Right cardiac atrium (tissue), 5 donors: ENCODE results near the gene DRAP1. TPM values are rescaled to one million over a fixed set of nuclear protein-coding genes. Genes with fewer than 3 reads are reported as not detected.

Experiments used
- ATAC-seq, 2 donors: fragments of 200-7000 bp; cut with Tn5 transposase; one replicate each; pipeline versions ENCODE4 v1.8.0 to v1.9.1; 2020; ENCODE audit warnings: moderate library complexity in 2 of 2, mild to moderate bottlenecking in 1 of 2
- DNase-seq, 3 donors: peaks; one replicate each; pipeline ENCODE4 v3.0.0-alpha.2; 2020
- H3K27ac ChIP-seq: one replicate; pipeline ENCODE4 v1.5.1; 2013; ENCODE audit warnings: mild to moderate bottlenecking, low read length, control low read depth, moderate library complexity
- H3K27me3 ChIP-seq: one replicate; pipeline ENCODE4 v1.6.1; 2013; ENCODE audit not compliant: control insufficient read depth, insufficient read depth
- H3K4me1 ChIP-seq: one replicate; pipeline ENCODE4 v1.6.1; 2013; ENCODE audit warnings: low read length; ENCODE audit not compliant: control insufficient read depth, insufficient read depth
- H3K4me3 ChIP-seq: one replicate; pipeline ENCODE4 v1.5.1; 2013; ENCODE audit warnings: low read length, control low read depth
- H3K9me3 ChIP-seq: one replicate; pipeline ENCODE4 v1.6.1; 2013; ENCODE audit warnings: low read length; ENCODE audit not compliant: control insufficient read depth
- WGBS: extraction: QIAGEN DNeasy Blood & Tissue Kit; methylation state at CpG from one replicate; pipeline ENCODE4 v1.1.7; 2013; 5-methylcytosine and 5-hydroxymethylcytosine counted together
- intact Hi-C, 4 donors: fragments of 100-400 bp; cut with DNase I; formaldehyde crosslinking; loops; one replicate each; pipeline versions ENCODE4 v1.11.0 to v1.14.0; 2022 to 2023
- polyA plus RNA-seq: library from polyadenylated mRNA; stranded (reverse); fragments of 200-250 nt; gene quantifications from one replicate; pipeline ENCODE4 v1.2.3, GENCODE V29; 2013
- total RNA-seq, 4 donors: library from RNA; stranded (reverse); fragmentation: NEBNext Ultra II Directional; extraction: Animal tissue kit (Norgen Biotek cat#: 25700); gene quantifications; one replicate each; pipeline ENCODE4 v1.2.1, GENCODE V29; 2021
- donor health status: healthy with polysubstance abuse.
- donor health status: DM: no; HTN: yes; CAD: no.
- donor health status: DM: no; HTN: no; CAD: no.
- donor health status: DM: no; HTN: yes; CAD: no; lungs with severe emphysema.
- donor health status: DM: yes; HTN: yes; CAD: no.

The DRAP1 gene
- total and polyA plus RNA-seq, 5 donors, result 82.9 to 130 (median 85.3) TPM

- ATAC-seq (no peak), DNase-seq (no peak)
- H3K4me3 ChIP-seq, result no peak overlapping the region
- H3K9me3 ChIP-seq, result no peaks in the 10 kb centered on the region
- 73% methylated on average over 7 of the region's 7 CpGs for WGBS
- no peaks in the 10 kb centered on the region for H3K4me1 ChIP-seq
- no peaks in the 10 kb centered on the region for H3K27me3 ChIP-seq
- intact Hi-C loops, result loop anchor here in 2 of 4 donors (5.0 to 10.0 kb wide), 2 partner anchors 85 to 107 kb away; partner anchors contain the start of gene SART1 (in 1 of the 2)
- no peak overlapping the region for H3K27ac ChIP-seq
Observed at GRCh38 chr11:65880027-65880426, 39.2 kb upstream of the DRAP1 start.

- no peak for ATAC-seq
- Histone ChIP-seq H3K27me3 (no peaks in the 10 kb centered on the region), H3K4me3 (no peak overlapping the region), H3K4me1 (no peaks in the 10 kb centered on the region), H3K9me3 (no peaks in the 10 kb centered on the region), H3K27ac (no peak overlapping the region)
- intact Hi-C loops, result loop anchor here in 2 of 4 donors (5.0 to 10.0 kb wide), 2 partner anchors 84 to 106 kb away; partner anchors contain the start of gene SART1 (in 1 of the 2)
- 57% methylated on average over 7 of the region's 7 CpGs for WGBS
- DNase-seq, result peak in 1 of 3 donors; percentile 47
Observed at GRCh38 chr11:65880844-65881421, 38.3 kb upstream of the DRAP1 start.

DNA sequence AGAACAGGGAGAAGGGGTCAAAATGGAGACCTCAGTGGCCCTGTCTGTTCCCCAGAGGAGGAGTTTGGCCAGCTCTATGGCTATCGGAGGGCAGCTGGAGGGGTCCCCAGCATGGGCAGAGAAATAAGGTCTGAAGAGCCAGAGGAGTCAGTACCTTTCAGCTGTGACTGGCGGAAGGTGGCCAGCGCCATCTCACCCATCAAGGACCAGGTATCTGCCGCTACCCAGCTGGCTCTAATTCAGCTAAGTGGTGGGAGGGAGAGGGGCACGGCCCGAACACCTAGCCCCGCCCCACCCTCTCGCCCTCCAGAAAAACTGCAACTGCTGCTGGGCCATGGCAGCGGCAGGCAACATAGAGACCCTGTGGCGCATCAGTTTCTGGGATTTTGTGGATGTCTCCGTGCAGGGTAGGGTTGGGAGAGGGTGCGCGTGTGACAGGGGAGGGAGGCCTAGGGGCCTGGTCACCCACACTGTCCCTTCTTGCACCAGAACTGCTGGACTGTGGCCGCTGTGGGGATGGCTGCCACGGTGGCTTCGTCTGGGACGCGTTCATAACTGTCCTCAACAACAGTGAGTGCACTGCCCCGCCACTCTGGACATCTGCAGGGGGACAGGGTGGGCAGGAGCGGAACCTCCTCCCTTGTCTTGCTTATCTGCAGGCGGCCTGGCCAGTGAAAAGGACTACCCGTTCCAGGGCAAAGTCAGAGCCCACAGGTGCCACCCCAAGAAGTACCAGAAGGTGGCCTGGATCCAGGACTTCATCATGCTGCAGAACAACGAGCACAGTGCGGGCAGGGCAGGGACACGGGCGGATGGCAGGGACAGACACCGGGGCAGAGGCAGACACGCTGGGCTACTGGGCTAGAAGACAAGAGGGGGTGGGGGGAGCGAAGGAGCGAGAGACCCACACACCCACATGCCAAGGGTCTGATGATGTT is 36.8 kb upstream of the DRAP1 start:
- WGBS, result 90% methylated on average over 30 of the region's 30 CpGs
- peak in 2 of 3 donors; percentile 12 to 36 for DNase-seq

DNA sequence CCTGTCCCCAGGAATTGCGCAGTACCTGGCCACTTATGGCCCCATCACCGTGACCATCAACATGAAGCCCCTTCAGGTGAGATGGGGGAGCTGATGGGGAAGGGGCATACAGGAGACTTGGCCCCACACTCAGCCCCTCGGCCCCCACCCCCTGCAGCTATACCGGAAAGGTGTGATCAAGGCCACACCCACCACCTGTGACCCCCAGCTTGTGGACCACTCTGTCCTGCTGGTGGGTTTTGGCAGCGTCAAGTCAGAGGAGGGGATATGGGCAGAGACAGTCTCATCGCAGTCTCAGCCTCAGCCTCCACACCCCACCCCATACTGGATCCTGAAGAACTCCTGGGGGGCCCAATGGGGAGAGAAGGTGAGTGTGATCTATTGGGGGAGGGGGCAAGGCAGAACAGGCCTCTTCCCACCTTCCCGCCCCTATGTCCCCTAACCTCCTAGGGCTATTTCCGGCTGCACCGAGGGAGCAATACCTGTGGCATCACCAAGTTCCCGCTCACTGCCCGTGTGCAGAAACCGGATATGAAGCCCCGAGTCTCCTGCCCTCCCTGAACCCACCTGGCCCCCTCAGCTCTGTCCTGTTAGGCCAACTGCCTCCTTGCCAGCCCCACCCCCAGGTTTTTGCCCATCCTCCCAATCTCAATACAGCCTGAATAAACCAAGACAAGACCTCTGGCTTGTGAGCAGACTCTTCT is 36.0 kb upstream of the DRAP1 start:
- WGBS, result 92% methylated on average over 13 of the region's 13 CpGs
- no peak overlapping the region for H3K27ac ChIP-seq
- no peaks in the 10 kb centered on the region for H3K4me1 ChIP-seq
- ATAC-seq (no peak), DNase-seq (no peak)
- no peak overlapping the region for H3K4me3 ChIP-seq
- H3K27me3 ChIP-seq, result no peaks in the 10 kb centered on the region
- intact Hi-C loops, result loop anchor here in 2 of 4 donors (5.0 to 10.0 kb wide), 2 partner anchors 82 to 104 kb away; partner anchors contain the start of gene SART1 (in 1 of the 2)
- H3K9me3 ChIP-seq, result no peaks in the 10 kb centered on the region

More for the DNA sequence above, 36.8 kb upstream of the DRAP1 start:
- Histone ChIP-seq H3K4me1 (no peaks in the 10 kb centered on the region), H3K27ac (no peak overlapping the region), H3K4me3 (no peak overlapping the region), H3K27me3 (no peaks in the 10 kb centered on the region), H3K9me3 (no peaks in the 10 kb centered on the region)
- no peak for ATAC-seq
- intact Hi-C loops, result loop anchor here in 2 of 4 donors (5.0 to 10.0 kb wide), 2 partner anchors 82 to 105 kb away; partner anchors contain the start of gene SART1 (in 1 of the 2)

GRCh38 chr11:65883786-65884715 is 35.2 kb upstream of the DRAP1 start:
- DNase-seq (peak in 2 of 3 donors; percentile 0 to 52), ATAC-seq (no peak)
- Histone ChIP-seq H3K9me3 (no peaks in the 10 kb centered on the region), H3K4me3 (no peak overlapping the region), H3K27me3 (no peaks in the 10 kb centered on the region), H3K4me1 (no peaks in the 10 kb centered on the region), H3K27ac (no peak overlapping the region)
- 81% methylated on average over 28 of the region's 28 CpGs for WGBS
- intact Hi-C loops, result loop anchor here (2.0 to 10.0 kb wide), 4 partner anchors 81 to 107 kb away; partner anchors contain the start of gene SART1 (in 1 of the 4)

DNA sequence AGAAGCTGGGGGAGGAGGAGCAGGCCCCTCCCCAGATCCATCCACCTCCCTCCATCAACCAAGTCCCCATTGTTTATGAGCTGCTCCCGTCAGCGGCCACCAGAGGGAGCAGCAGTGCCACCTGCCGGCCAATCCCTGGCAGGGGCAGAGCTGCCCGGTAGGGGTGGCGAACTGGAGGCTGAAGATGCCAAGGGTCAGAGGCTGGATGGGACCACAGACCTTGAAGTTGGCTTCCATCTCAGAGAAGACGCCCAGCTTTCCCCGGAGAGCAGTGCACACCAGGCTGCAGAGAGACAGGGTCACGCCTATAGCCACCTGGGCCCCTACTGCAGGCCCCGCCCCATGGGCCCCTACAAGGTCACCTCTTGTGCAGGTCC is 34.5 kb upstream of the DRAP1 start:
- Histone ChIP-seq H3K27ac (peak overlapping the region; percentile 8), H3K9me3 (no peaks in the 10 kb centered on the region), H3K4me1 (no peaks in the 10 kb centered on the region), H3K27me3 (no peaks in the 10 kb centered on the region), H3K4me3 (no peak overlapping the region)
- intact Hi-C loops, result loop anchor here (2.0 to 10.0 kb wide), 5 partner anchors 78 to 106 kb away; partner anchors contain the start of gene SART1 (in 2 of the 4)
- DNase-seq (peak; percentile 79 to 92 (median 92)), ATAC-seq (peak; percentile 22 to 23)
- WGBS, result 25% methylated on average over 9 of the region's 9 CpGs

DNA sequence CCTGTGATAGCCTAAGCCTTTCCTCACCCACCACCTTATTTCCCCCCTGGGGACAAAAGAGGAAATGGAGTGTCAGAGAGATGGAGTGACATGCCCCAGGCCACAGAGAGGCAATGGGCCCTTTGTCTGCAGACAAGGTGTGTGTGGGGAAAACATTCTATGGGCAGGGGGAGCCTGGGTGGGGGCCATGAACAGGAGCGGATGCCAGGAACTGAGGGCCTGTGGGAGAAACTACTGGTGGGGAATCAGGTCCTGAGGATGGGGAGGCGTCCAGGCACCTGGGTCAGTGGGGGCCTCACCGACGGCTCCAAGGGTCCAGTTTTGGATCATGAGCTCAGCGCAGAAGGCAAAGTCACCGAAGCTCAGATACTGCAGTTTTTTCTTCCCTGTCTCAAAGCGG is 34.0 kb upstream of the DRAP1 start:
- Histone ChIP-seq H3K9me3 (no peaks in the 10 kb centered on the region), H3K27ac (no peak overlapping the region), H3K4me3 (no peak overlapping the region), H3K4me1 (peaks cover 4% of the 10 kb centered on the region), H3K27me3 (no peaks in the 10 kb centered on the region)
- WGBS, result 92% methylated on average over 7 of the region's 7 CpGs
- ATAC-seq (no peak), DNase-seq (no peak)
- intact Hi-C loops, result loop anchor here in 3 of 4 donors (2.0 to 10.0 kb wide), 5 partner anchors 77 to 106 kb away; partner anchors contain the start of gene SART1 (in 2 of the 3)

DNA sequence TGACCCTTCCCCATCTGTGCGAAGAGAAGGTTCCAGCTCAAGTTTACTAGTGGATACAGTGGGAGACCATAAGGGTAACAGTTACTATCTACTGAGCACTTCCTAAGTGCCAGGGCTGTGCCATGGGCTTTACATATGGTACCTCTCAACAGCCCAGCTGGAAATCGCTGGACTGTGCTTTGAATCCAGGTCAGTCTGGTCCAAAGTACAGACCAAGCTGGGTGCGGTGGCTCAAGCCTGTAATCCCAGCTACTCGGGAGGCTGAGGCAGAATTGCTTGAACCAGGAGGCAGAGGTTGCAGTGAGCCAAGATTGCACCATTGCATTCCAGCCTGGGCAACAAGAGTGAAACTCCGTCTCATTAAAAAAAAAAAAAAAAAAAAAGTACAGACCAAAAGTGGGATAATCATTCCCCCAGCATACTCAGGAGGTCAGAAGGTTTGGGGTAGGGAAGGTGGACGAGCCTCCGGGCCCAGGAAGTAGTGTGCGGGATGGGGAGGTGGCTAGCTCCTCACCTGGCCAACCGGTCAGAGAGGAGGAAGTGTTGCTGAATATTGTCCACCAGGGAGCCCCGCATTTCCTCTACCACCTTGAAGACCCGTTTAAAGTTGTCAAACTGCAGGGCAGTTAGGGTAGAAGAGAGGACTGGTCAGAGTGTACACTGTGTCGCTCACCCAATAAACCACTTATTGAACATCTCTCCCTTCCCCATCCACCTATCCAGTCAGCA is 33.3 kb upstream of the DRAP1 start:
- Histone ChIP-seq H3K27me3 (no peaks in the 10 kb centered on the region), H3K9me3 (no peaks in the 10 kb centered on the region), H3K27ac (no peak overlapping the region), H3K4me1 (peaks cover 4% of the 10 kb centered on the region), H3K4me3 (no peak overlapping the region)
- ATAC-seq, result no peak
- WGBS, result 92% methylated on average over 12 of the region's 12 CpGs
- intact Hi-C loops, result loop anchor here in 3 of 4 donors (2.0 to 10.0 kb wide), 5 partner anchors 76 to 105 kb away; partner anchors contain the start of gene SART1 (in 2 of the 3)
- DNase-seq, result peak in 1 of 3 donors; percentile 31
